GM21825 (cell line): ENCODE results near the gene FTSJ3.
A peak's percentile ranks its signal among the peaks of the same experiment; 100 is the strongest.
"Not testable (repeated sequence)": the region's sequence is repeated elsewhere in the genome, so short reads cannot be mapped to it uniquely, and the experiment has no call there.

ENCODE experiments used
- ATAC-seq: cut with Tn5 transposase; IDR thresholded peaks from one replicate; pipeline ENCODE4 v1.9.1; 2021; ENCODE audit warnings: mild to moderate bottlenecking, moderate library complexity; ENCODE audit not compliant: unreplicated experiment

The FTSJ3 gene

GRCh38 chr17:63827002-63827800 is at the start of gene FTSJ3, which contains the start of gene PSMC5:
FTSJ3 (minus strand) TSS chr17:63827663; CDS start chr17:63826902, 761 bp downstream.
PSMC5 (plus strand) TSS chr17:63827431; CDS start chr17:63827491, 60 bp downstream.
- ATAC-seq, result peak; percentile 81

GRCh38 chr17:63874693-63875092 is 47.2 kb upstream of the FTSJ3 start:
- not testable (repeated sequence) for ATAC-seq

- not testable (repeated sequence) for ATAC-seq
Measured at GRCh38 chr17:63874061-63874626, 46.7 kb upstream of the FTSJ3 start.

- ATAC-seq, result not testable (repeated sequence)
Measured at GRCh38 chr17:63873577-63873976, 46.1 kb upstream of the FTSJ3 start, which contains the start of gene CSH2. CSH2 (minus strand) TSS chr17:63873677; CDS start chr17:63873614, 63 bp downstream.

DNA sequence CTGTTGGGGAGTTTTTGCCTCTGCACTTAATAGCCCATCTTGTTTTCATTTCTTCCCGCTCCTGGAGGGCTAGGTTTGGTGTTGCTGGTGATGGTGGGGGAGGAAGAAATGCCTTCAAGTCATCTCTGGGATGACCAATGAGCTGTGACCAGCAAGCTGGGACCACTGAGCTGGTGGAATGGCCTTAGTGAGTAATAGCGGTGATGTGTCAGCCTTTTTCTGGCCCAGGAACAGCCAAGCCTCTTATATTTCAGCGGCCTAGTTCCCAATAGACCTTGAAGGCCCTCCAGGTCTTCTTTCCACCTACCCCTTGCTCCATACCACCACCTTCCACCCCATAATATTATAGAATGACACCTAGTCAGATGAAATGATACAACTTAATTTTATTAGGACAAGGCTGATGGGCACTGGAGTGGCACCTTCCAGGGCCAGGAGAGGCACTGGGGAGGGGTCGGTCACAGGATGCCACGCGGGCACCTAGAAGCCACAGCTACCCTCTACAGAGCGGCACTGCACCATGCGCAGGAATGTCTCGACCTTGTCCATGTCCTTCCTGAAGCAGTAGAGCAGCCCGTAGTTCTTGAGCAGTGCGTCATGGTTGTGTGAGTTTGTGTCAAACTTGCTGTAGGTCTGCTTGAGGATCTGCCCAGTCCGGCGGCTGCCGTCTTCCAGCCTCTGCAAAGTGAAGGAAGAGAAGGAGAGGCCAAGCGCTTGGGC is 44.3 kb upstream of the FTSJ3 start:
- not testable (repeated sequence) for ATAC-seq

DNA sequence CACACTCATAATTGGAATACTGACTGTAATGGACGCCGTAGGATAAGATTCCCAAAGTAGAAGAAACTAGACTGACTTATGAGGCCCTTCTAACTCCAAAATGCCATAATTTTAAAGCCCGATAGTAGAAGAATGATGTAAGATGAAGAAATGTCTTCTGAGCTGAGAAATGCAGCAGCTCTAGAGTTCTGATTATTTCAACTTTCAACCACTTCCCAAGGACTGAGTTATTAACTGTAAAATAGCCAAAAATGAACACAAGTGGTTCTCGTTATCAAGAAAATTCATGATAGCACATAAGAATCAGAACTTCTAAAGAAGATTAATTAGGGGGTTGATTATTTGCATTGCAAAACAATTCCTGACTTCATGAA is 42.8 kb upstream of the FTSJ3 start:
- ATAC-seq, result not testable (repeated sequence)

DNA sequence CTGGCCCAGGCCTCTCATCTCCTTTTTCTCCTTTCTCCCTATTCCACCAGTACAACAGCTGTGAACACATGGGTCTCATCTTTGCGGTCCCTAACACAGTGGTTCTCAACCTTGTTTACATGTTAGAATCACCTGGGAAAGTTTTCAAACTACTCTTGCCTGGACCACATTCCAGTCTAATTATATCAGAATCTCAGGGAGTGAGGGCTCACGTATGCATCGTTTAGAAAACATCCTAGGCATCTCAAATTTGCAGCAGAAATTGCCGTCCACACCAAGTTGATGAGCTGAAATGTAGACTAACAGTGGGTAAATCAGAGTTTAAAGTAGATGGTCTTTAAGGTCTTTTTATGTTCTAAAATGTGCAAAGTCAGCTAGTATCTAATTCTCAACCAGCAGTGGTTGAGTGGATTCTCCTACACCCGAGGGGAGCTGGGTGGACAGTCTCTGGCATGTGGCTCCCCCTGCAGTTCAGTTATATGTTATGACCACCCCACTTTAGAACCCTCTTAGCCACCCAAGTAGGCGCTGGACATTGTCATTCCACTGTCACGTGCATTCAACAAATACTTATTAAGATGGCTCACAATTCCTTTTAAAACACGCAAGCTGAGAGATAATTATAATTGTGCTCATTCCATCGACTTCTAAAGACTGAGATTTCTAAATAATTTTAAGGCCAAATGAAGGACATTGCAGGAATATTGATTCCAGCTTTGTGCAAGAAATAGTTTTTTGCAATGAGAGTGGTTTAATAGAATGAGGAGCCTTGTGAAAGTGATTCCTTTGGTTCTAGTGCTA is 42.2 kb upstream of the FTSJ3 start:
- ATAC-seq, result not testable (repeated sequence)

GRCh38 chr17:63866625-63867024 is 39.2 kb upstream of the FTSJ3 start:
- not testable (repeated sequence) for ATAC-seq

DNA sequence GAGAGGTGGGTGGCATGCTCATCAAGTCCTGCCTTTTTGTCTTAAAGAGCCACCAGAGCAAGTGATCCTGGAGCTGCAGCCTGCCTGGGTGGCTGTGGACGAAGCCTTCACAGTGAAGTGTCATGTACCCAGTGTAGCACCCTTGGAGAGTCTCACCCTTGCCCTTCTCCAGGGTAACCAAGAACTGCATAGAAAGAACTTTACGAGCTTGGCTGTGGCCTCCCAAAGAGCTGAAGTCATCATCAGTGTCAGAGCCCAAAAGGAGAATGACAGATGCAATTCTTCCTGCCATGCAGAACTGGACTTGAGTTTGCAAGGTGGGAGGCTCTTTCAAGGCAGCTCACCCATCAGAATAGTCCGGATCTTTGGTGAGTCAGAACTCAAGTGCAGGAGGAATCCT is 31.8 kb upstream of the FTSJ3 start:
- no peak for ATAC-seq

- not testable (repeated sequence) for ATAC-seq
Measured at GRCh38 chr17:63856425-63856824, 29.0 kb upstream of the FTSJ3 start.

DNA sequence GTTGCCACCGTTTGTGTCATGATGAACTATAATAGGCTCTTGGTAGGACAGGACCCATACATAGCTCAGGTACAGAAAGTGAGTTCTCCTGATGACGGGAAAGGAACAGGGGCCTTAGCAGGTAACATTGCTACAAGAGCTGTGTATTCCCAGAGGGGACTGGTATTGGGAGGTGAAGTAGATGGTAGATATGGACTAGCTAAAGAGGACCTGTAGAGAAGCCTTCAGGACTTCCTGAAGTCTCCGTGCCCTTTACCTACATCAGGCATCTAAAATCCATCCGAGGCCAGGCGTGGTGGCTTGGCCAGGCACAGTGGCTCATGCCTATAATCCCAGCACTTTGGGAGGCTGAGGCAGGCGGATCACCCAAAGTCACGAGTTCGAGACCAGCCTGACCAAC is 27.7 kb upstream of the FTSJ3 start:
- no peak for ATAC-seq

DNA sequence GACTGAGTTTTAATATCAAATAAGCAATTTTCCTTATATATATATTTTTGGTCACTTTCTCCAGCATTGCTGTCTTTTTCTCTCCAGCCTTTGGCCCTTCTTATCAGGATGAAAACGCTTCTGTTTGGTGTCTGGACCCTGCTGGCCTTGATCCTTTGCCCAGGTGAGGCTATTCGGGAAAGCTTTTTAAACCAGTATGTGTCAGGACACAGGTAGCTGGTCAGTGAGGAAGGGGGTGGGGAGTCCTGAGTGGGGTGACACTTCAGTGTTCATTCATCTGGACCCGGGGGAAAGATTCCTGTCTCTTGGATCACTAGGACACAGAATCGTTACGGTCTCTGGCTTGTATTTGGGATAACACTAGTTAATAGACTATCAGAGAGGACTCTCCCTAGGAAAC is 27.2 kb upstream of the FTSJ3 start:
- ATAC-seq, result no peak

DNA sequence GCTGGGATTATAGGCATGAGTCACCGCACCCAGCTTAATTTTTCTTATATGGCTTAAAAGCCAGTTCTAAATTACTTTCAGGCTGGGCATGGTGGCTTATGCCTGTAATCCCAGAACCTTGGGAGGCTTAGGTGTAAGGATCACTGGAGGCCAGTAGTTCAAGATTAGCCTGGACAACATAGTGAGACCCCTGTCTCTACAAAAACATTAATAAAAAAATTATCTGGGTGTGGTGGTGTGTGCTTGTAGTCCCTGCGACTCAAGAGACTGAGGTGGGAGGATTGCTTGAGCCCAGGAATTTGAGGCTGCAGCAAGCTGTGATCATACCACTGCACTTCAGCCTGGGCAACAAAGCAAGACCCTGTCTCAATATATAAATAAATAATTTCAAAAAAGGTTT is 25.8 kb upstream of the FTSJ3 start:
- no peak for ATAC-seq

DNA sequence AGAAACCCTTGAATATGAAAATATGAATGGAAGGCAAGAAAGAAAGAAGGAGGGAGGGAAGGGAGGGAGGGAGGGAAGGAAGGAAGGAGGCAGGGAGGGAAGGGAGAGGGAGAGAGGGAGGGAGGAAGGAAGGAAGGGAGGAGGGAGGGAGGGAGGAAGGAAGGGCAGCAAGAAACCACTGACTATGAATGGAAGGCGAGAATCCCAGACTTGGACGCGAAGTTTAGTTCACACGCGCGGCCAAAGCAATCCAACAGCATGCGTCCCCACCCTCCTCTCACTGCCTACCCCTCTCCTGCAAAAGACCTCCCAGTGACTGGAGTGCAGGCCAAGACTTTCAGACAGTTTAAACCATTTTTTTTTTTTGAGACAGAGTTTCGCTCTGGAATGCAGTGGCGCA is 22.9 kb upstream of the FTSJ3 start:
- no peak for ATAC-seq

GRCh38 chr17:63848834-63849689 is 21.6 kb upstream of the FTSJ3 start:
- ATAC-seq, result peak; percentile 81

GRCh38 chr17:63847525-63848249 is 20.2 kb upstream of the FTSJ3 start:
- no peak for ATAC-seq

DNA sequence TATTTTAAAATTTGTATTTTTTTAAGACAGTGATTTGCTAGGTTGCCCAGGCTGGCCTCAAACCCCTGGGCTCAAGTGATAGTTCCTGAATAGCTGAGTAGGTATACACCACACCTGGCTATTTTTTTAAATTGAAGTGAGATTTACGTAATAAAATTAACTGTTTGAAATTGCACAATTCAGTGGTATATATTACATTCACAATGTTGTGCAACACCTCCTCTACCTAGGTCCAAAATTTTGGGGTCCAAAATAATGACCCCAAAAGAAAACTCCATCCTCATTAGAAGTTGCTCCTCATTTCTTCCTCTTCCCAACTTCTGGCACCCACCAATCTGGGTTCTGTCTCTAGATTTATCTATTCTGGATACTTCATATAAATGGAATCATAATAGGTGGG is 18.0 kb upstream of the FTSJ3 start:
- no peak for ATAC-seq

DNA sequence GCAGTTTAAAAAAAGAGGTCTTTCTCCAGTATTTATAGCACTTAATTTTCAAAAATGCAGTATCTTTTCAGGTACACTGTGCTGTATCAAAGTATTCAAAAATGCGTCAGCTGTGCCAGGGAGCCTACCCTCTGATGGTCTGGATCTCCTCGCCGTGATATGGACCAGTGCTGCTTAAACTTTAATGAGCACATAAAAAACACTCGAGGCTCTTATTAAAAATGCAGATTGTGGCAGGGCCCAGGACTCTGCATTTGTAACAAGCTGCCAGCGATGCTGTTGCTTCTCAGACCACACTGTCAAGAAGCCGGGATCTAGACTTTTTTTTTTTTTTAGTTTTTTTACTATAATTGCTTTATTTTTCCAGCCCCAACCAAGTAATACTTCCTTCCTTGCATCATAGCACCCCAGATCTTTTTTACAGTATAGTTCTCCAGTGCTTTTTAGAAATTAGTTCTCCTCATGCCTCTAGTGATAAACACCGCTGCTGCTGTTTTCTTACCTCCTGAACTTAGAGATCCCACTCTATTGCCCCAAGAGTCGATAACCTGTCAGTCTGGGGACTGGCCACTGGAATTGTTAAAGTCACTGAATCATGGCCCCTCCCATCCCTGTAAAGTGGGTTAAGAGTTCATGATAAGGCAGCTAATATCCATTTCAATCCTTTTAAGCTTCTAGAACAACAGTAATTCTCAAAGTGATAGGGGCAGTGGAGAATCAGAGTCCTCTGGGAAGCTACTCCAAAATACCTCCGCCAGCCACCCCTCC is 16.6 kb upstream of the FTSJ3 start:
- ATAC-seq, result no peak
